Skeletal muscle tissue (tissue), 4 donors: ENCODE measurements around the gene ANKRD29. TPM values are rescaled to one million over a fixed set of nuclear protein-coding genes. Genes with fewer than 3 reads are reported as not detected.
"Not testable (repeated sequence)": the region's sequence is repeated elsewhere in the genome, so short reads cannot be mapped to it uniquely, and the experiment has no call there.

Experiments used
- H3K27ac ChIP-seq: one replicate; pipeline ENCODE4 v1.7.0; 2013; ENCODE audit warnings: mild to moderate bottlenecking, low read depth, low read length, inconsistent platforms
- H3K27me3 ChIP-seq, 3 donors: one replicate each; pipeline ENCODE4 v1.7.0; 2013; ENCODE audit warnings: low read length in 3 of 3; ENCODE audit not compliant: control insufficient read depth in 3 of 3, insufficient read depth in 3 of 3
- H3K36me3 ChIP-seq, 3 donors: one replicate each; pipeline ENCODE4 v1.7.0; 2013; ENCODE audit warnings: low read length in 3 of 3; ENCODE audit not compliant: control insufficient read depth in 3 of 3, insufficient read depth in 3 of 3
- H3K4me1 ChIP-seq, 3 donors: one replicate each; pipeline ENCODE4 v1.7.0; 2013; ENCODE audit warnings: low read length in 3 of 3, mild to moderate bottlenecking in 3 of 3; ENCODE audit not compliant: control insufficient read depth in 3 of 3, insufficient read depth in 3 of 3
- H3K4me3 ChIP-seq, 3 donors: one replicate each; pipeline ENCODE4 v1.7.0; 2013; ENCODE audit warnings: low read length in 3 of 3
- H3K9ac ChIP-seq, 3 donors: one replicate each; pipeline ENCODE4 v1.7.0; 2013; ENCODE audit warnings: low read length in 3 of 3, mild to moderate bottlenecking in 3 of 3, moderate library complexity in 2 of 3, low read depth in 1 of 3
- H3K9me3 ChIP-seq, 3 donors: one replicate each; pipeline ENCODE4 v1.7.0; 2013; ENCODE audit warnings: low read length in 3 of 3; ENCODE audit not compliant: control insufficient read depth in 3 of 3
- total RNA-seq: library from RNA; depleted of rRNA; stranded (reverse); fragments of >200 nt; gene quantifications from one replicate; pipeline ENCODE4 v1.2.3, GENCODE V29; 2014
- donor health status: Osteomylitis.

ANKRD29 gene
- total RNA-seq, 1 donor from 2014 or later: 3.7 TPM

DNA sequence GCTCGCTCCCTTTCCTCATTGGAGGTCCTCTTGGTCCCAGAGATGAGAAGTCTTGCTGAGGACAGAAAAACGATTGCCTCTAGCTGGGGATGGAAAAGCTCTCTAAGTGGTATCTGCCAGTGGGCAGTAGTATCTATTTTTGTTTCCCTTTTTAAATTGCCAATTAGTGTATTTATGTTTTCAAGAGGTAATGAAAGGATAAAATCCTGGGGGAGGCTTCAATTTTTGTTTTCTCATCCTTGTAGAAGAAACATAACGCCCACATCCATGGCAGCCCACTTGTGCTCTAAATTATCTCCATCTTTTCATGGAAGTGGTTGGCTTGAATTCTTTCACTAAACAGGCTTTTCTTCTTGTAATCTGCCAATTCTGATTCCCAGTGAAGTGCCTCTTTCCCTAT lies 14.3 kb downstream of the ANKRD29 start:
- Histone ChIP-seq H3K36me3 (no peaks in the 10 kb centered on the region), H3K27ac (no peak overlapping the region), H3K9ac (no peak overlapping the region), H3K27me3 (peaks cover 0 to 2% (median 0%) of the 10 kb centered on the region in 3 donors), H3K4me1 (peaks cover 0 to 10% (median 3%) of the 10 kb centered on the region in 3 donors), H3K9me3 (no peaks in the 10 kb centered on the region), H3K4me3 (no peak overlapping the region)

DNA sequence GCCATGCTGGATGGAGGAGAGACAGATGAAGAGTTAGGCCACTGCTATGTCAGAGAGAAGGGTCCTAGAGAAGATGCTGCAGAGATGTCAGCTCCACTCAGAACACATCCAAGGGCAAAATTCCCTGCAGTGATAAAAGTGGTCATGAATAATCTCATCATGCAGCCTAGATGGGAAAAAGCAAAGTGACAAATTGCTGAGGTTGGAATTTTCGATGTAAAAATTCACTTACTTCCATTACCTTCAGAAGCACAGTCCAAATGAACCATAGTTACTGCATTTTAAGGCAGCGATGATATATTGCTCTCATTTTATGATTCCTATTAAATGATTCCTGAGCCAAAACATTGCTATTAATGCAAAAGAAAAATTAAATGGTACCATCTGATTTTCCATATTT lies 16.4 kb downstream of the ANKRD29 start:
- H3K4me1 ChIP-seq: peaks cover 0 to 10% (median 3%) of the 10 kb centered on the region in 3 donors
- H3K9ac ChIP-seq: no peak overlapping the region
- H3K27me3 ChIP-seq: peaks cover 0 to 2% (median 0%) of the 10 kb centered on the region in 3 donors
- H3K27ac ChIP-seq: no peak overlapping the region
- peaks cover 0 to 2% (median 0%) of the 10 kb centered on the region in 3 donors for H3K9me3 ChIP-seq
- H3K4me3 ChIP-seq: no peak overlapping the region
- H3K36me3 ChIP-seq: no peaks in the 10 kb centered on the region

DNA sequence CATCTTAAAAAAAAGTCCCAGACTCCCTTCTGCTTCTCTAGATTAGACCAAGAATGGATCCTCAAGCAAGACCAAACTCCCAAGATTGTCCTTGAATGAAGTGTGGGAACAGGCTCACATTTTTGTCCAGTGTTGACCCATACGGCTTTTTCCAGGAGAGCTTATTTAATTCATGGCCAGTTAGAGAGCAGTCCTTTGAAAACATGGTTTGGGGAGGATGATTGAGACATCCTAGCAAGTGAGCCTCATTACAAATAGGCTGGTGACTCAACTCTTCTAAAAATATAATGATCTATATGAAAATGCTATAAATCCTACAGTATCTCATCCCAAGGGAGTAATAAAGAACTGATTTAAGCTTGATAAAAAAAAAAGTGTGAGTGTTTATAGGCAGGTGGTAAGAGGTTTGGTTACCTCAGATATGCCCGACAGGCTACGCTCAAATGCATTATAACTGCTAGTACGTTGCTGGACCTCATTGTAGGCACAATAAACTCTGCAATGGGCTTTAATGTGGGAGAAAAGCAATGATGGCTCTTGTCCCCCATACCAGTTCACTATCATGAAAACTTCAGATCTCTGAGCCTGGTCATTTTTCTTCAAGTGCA lies 17.0 kb downstream of the ANKRD29 start:
- Histone ChIP-seq H3K4me1 (peaks cover 0 to 10% (median 0%) of the 10 kb centered on the region in 3 donors), H3K9ac (no peak overlapping the region)

DNA sequence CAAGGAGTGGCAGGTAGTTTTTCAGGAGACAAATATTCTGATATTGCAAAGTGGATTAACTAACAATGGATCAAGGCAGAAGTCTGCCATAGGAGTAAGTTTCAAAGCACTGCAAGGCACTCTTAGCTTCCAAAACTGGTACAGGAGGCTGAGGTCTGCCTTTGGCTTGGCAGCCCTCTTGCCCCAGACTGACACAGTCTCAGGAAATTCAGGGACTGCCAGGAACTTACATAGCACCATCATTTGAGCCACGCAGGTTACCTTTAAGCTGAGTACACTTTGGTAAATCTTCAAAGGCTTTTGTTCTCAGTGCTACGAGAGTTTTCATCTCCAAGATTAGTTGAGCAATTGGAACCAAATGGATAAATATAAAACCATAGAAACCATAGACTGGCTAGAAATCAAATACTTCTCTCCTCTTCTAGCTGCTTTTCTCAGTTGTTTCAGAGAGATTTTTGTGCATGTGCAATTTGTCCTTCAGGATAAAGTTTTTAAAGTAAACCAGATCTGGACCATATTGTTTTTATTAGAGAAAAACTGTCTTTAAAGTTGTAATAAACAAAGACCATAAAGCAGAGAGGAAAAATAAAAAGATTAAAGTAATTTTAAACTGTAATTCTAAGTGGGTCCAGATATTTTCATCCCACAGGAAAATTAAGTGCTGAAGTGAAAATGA lies 18.8 kb downstream of the ANKRD29 start:
- peaks cover 0 to 2% (median 0%) of the 10 kb centered on the region in 3 donors for H3K27me3 ChIP-seq
- no peak overlapping the region for H3K9ac ChIP-seq
- H3K4me3 ChIP-seq: no peak overlapping the region
- H3K36me3 ChIP-seq: no peaks in the 10 kb centered on the region
- H3K27ac ChIP-seq: no peak overlapping the region
- H3K4me1 ChIP-seq: peaks cover 0 to 6% (median 0%) of the 10 kb centered on the region in 3 donors
- H3K9me3 ChIP-seq: peaks cover 0 to 2% (median 0%) of the 10 kb centered on the region in 3 donors

More for the DNA sequence above, 17.0 kb downstream of the ANKRD29 start:
- Histone ChIP-seq H3K27ac (no peak overlapping the region), H3K4me3 (no peak overlapping the region), H3K9me3 (peaks cover 0 to 2% (median 0%) of the 10 kb centered on the region in 3 donors), H3K36me3 (no peaks in the 10 kb centered on the region), H3K27me3 (peaks cover 0 to 2% (median 0%) of the 10 kb centered on the region in 3 donors)

DNA sequence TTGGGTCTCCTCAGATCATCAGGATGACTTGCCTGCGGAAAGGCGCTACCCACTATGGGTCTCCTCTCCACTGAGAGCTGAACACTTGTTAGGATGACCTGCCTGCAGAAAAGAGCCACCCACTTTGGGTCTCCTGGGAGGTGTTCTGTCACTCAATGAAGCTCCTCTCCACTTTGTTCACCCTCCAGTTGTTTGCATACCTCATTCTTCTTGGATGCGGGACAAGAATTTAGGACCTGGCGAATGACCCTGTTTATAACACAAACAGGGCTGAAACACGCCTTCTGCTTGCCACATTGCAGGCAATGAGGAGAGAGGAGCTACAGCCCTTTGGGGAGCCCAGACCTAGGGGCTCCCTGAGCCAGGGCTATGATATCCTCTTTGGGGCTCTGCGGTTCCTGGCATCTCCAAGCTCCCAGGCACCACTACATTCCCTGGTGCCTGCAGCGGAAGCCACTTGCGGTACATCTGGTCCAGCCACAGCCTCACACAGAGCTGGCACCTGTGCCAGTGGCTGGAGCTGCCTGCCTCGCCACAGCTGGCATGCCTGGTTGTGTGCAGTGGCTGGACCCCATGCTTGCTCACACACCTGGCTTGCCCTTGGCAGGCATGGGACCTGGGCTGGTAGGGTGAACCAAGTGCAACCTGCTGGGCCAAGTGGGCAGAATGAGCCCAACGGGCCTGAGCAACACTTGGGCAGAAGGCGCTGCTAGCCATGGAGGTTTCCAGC lies 20.6 kb downstream of the ANKRD29 start:
- H3K4me1 ChIP-seq: no peaks in the 10 kb centered on the region
- no peak overlapping the region for H3K9ac ChIP-seq
- H3K9me3 ChIP-seq: peaks cover 0 to 2% (median 0%) of the 10 kb centered on the region in 3 donors
- H3K36me3 ChIP-seq: no peaks in the 10 kb centered on the region
- peaks cover 0 to 2% (median 0%) of the 10 kb centered on the region in 3 donors for H3K27me3 ChIP-seq
- no peak overlapping the region for H3K4me3 ChIP-seq
- no peak overlapping the region for H3K27ac ChIP-seq

DNA sequence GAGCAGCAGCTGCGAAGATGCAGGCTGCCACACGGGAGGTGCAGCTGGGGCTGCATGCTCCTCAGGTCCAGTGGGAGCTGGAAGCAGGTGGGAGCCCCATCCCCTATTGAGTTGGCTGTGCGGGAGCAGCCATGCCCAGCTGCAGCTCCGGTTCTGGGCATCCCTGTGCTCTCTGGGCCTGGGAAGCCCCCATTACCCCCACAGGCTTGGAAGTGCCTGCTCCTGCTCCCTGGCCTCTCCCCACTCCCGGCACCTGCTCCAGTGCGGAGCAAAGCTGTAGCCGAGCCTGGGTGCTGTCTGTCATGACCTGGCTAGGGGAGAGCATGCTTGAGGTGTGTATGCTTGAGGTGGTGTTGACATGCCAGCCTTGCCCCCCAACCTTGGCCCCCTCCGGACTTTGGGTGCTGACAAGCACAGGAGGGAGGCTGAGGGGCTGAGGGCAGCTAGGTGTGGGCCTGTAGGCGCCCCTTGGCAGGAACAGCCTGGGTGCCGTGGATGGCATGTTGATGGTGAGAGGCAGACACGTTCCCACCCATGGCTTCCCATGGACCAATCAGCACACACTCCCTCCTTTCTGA lies 21.5 kb downstream of the ANKRD29 start:
- no peak overlapping the region for H3K27ac ChIP-seq
- no peak overlapping the region for H3K4me3 ChIP-seq
- H3K36me3 ChIP-seq: no peaks in the 10 kb centered on the region
- H3K4me1 ChIP-seq: no peaks in the 10 kb centered on the region
- no peak overlapping the region for H3K9ac ChIP-seq
- peaks cover 0 to 2% (median 0%) of the 10 kb centered on the region in 3 donors for H3K9me3 ChIP-seq
- H3K27me3 ChIP-seq: peaks cover 0 to 2% (median 0%) of the 10 kb centered on the region in 3 donors

DNA sequence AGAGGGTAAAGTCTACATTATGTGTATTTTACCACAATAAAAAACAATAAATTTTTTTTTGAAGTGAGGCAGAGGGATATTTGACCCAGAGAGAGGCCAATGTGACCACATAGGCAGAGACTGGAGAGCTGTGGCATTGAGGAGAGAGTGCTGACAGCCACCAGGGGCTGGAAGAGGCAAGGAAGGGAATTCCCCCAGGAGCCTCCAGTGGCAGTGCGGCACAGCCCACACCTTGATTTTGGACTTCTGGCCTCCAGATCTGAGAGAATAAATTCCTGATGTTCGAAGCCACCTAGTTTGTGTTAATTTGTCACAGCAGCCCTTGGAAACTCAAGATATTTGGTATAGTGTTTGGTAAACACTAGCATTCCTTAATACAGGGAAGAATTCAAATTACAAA lies 22.7 kb downstream of the ANKRD29 start:
- Histone ChIP-seq H3K27ac (no peak overlapping the region), H3K9ac (no peak overlapping the region), H3K4me1 (no peaks in the 10 kb centered on the region), H3K27me3 (no peaks in the 10 kb centered on the region), H3K9me3 (peaks cover 0 to 2% (median 0%) of the 10 kb centered on the region in 3 donors), H3K36me3 (no peaks in the 10 kb centered on the region), H3K4me3 (no peak overlapping the region)

DNA sequence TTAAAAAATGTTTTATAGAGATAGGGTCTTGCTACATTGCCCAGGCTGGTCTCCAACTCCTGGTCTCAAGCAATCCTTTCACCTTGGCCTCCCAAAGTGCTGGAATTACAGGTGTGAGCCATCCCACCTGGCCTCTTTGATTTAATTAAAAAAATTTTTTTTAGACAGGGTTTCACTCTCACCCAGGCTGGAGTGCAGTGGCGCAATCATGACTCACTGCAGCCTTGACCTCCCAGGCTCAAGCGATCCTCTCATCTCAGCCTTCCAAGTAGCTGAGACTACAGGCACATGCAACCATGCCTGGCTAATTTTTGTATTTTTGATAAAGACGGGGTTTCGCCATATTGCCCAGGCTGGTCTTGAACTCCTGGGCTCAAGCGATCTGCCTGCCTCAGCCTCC lies 26.3 kb downstream of the ANKRD29 start:
- not testable (repeated sequence) for H3K4me3 ChIP-seq, H3K36me3 ChIP-seq, H3K4me1 ChIP-seq, H3K9me3 ChIP-seq, H3K9ac ChIP-seq, H3K27ac ChIP-seq, H3K27me3 ChIP-seq

DNA sequence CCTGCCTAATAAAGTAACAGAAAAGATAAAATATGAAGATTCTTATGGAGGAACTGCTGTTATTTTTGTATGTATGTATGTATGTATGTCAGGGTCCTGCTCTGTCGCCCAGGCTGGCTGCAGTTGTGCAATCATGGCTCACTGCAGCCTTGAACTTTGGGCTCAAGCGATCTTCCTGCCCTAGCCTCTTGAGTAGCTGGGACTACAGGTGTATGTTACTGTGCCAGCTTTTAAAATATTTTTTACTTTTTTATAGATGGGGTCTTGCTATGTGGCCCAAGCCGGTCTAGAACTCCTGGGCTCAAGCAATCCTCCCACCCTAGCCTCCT lies 26.7 kb downstream of the ANKRD29 start:
- H3K27ac ChIP-seq: no peak overlapping the region
- no peak overlapping the region for H3K4me3 ChIP-seq
- H3K27me3 ChIP-seq: no peaks in the 10 kb centered on the region
- H3K9me3 ChIP-seq: no peaks in the 10 kb centered on the region
- no peaks in the 10 kb centered on the region for H3K4me1 ChIP-seq
- no peak overlapping the region for H3K9ac ChIP-seq
- no peaks in the 10 kb centered on the region for H3K36me3 ChIP-seq
